Measurements from ENCODE around the gene DSP. TPM values are rescaled to one million over a fixed set of nuclear protein-coding genes. Genes with fewer than 3 reads are reported as not detected.

DSP gene
- total RNA-seq, 2 experiments from 2014 or later, result 0.07 to 0.25 TPM

DNA sequence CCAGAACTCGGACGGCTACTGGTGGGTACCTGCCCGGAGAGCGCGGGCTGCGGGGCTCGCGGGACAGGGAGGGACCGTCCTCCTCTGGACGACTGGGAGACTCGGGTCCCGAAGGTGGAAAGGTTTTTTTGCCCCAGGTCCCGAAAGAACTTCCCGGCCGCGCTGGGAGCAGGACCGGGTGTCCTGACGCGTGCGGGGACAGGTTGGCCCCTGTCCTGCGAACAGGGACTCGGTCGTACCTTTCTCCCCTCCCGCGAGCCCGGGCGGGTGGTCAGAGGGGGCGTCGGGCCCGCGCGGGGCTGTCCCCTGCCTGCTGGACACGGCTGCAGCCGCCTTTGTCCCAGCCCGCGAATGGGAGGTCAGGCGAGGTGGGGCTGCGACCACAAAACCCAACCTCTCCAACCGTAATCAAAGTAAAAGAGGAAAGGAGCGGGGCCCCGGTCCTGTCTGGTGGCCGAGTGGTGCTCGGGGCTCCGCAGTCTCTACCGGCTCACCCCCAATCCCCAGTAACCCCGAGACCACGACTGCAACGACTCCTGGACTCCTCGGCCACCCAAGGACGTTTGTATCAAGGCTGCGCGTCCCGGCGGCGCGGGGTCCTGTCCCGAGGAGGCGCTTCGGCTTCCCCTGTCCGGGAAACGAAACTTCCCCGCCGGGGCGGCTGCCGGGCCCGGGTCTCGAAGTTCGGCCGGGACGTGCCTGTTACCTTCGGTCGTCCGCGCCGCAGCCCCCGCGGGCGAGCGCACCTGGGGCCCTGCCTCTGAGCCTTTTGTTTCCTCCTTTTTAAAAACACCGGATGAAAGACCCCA is 798 bp downstream of the DSP start:
- peak overlapping the region; percentile 68 for H3K4me3 Mint-ChIP-seq
- no peaks in the 10 kb centered on the region for H3K9me3 Mint-ChIP-seq
- H3K27me3 Mint-ChIP-seq, result peaks cover 60% of the 10 kb centered on the region
- H3K36me3 Mint-ChIP-seq (ENCODE audit: low read depth), result no peaks in the 10 kb centered on the region
- intact Hi-C loops (cut with micrococcal nuclease), result no loop called here
- H3K4me1 Mint-ChIP-seq (ENCODE audit: low read depth), result peaks cover 8% of the 10 kb centered on the region
- H3K27ac Mint-ChIP-seq, result no peak overlapping the region
- CTCF ChIA-PET, result no interaction called here
- TF ChIP-seq, protein P1, sequence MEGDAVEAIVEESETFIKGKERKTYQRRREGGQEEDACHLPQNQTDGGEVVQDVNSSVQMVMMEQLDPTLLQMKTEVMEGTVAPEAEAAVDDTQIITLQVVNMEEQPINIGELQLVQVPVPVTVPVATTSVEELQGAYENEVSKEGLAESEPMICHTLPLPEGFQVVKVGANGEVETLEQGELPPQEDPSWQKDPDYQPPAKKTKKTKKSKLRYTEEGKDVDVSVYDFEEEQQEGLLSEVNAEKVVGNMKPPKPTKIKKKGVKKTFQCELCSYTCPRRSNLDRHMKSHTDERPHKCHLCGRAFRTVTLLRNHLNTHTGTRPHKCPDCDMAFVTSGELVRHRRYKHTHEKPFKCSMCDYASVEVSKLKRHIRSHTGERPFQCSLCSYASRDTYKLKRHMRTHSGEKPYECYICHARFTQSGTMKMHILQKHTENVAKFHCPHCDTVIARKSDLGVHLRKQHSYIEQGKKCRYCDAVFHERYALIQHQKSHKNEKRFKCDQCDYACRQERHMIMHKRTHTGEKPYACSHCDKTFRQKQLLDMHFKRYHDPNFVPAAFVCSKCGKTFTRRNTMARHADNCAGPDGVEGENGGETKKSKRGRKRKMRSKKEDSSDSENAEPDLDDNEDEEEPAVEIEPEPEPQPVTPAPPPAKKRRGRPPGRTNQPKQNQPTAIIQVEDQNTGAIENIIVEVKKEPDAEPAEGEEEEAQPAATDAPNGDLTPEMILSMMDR (IDR thresholded peaks at IDR 0.05), result no peak
- ATAC-seq (no peak), DNase-seq (peak; percentile 9)
- POLR2A ChIA-PET, result interaction anchor here (1.4 kb wide), 1 partner anchor 38 kb away, joined by 3 read pairs; no protein-coding TSS in a partner anchor

DNA sequence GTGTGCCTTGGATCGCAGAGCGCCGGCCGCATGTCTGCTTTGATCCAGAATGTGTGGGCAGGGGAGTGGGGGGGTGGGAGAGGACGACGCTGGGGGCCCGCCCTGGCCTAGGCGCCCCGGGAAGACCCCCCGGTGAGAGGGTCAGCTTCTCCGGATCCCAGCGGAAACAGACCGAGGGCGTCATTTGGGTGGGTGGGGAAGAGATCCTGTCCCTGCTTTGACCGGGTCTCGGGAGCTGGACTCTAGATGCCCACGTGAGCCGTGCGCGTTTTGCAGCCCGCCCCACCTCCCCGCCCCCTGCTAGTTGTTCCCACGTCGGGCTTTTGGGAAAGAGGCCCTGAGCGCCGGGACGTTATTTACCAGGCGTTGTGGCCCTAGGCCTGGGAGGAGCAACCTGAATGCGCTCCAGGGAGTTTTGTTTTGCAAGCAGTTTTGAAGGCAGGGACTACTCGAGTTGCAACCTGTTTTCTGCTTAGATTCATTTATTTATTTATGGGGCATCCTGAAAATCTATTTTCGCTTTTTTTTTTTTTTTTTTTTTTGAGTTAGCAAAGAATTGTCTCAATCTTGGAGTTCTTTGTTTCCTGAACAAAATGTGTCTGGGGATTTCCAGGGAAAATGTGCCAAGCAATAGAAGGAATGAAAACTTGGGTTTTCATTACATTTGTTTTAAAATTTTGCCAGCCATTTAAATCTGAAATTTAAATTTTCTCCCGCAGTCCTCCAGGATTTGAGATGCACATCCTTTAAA is 1.6 kb downstream of the DSP start:
- no peak overlapping the region for H3K27ac Mint-ChIP-seq
- intact Hi-C loops (cut with micrococcal nuclease), result no loop called here
- ATAC-seq (no peak), DNase-seq (no peak)
- no peak overlapping the region for H3K4me3 Mint-ChIP-seq
- H3K4me1 Mint-ChIP-seq (ENCODE audit: low read depth), result peaks cover 8% of the 10 kb centered on the region
- ChIA-PET CTCF (no interaction called here), POLR2A (no interaction called here)
- H3K36me3 Mint-ChIP-seq (ENCODE audit: low read depth), result no peaks in the 10 kb centered on the region
- TF ChIP-seq, protein P1 (IDR thresholded peaks at IDR 0.05), result no peak
- no peaks in the 10 kb centered on the region for H3K9me3 Mint-ChIP-seq
- peaks cover 59% of the 10 kb centered on the region for H3K27me3 Mint-ChIP-seq

DNA sequence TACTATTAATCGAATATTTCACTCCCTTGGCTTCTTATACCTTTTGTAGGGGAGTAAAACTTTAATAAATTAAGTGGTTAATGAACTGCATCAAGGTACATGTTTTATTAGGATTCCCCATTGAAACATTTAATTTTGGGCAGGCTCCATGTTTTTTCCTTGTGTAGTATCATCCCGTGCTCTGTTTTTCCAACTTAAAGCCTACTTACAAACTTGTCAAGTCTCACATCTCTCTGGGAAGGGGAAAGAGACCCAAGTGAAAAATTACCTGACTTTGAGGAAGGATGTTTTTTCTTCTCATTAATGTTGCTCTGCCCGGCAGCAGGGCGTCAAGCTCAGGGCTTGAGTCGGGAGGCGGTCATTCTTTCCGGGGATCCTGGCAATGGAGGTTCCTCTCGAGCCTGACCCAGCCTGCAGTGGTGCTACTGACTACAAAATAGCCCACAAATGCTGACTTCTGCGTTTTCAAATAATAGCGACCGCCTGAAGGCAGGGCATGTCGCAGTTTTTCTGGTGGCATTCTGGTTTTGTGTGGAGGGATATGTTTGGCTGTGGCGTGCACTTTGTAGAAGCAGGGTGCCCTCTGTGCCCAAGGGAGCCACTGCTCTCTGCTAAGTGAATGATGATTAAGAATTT is 2.4 kb downstream of the DSP start:
- ChIA-PET CTCF (no interaction called here), POLR2A (no interaction called here)
- ATAC-seq, result no peak
- Mint-ChIP-seq H3K4me1 (ENCODE audit: low read depth) (peaks cover 8% of the 10 kb centered on the region), H3K36me3 (ENCODE audit: low read depth) (no peaks in the 10 kb centered on the region), H3K27me3 (peaks cover 58% of the 10 kb centered on the region), H3K4me3 (no peak overlapping the region), H3K27ac (no peak overlapping the region), H3K9me3 (no peaks in the 10 kb centered on the region)
- intact Hi-C loops (cut with micrococcal nuclease), result no loop called here
- TF ChIP-seq, protein P1 (IDR thresholded peaks at IDR 0.05), result no peak
- DNase-seq, result no peak

DNA sequence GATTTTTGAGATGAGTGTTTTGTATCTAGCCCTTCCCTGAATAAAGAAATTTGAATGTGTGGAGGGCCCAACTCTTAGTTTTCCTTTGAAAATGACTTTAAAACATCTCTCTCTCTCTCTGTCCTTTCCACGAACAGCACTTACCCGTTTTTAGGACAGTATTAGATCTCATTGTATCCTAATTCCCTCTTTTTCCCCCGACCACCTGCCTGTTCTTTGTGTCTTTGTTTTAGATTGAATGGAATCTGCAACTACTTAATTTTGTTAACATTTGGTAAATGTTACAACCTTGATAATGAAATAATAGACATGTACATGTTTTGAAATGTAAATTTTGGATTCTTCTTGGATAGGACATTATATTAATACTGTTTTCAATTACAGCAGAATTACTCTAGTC is 3.1 kb downstream of the DSP start:
- ChIA-PET CTCF (no interaction called here), POLR2A (no interaction called here)
- Mint-ChIP-seq H3K36me3 (ENCODE audit: low read depth) (no peaks in the 10 kb centered on the region), H3K27me3 (peaks cover 59% of the 10 kb centered on the region), H3K4me1 (ENCODE audit: low read depth) (peaks cover 8% of the 10 kb centered on the region), H3K4me3 (no peak overlapping the region), H3K9me3 (no peaks in the 10 kb centered on the region), H3K27ac (no peak overlapping the region)
- intact Hi-C loops (cut with micrococcal nuclease), result no loop called here
- no peak for DNase-seq
- ATAC-seq, result no peak
- TF ChIP-seq, protein P1 (IDR thresholded peaks at IDR 0.05), result no peak

Measured in activated CD8-positive, alpha-beta T cell treated with anti-CD3 and anti-CD28 coated beads for 36 hours (primary cell).